A673 (cell line): ENCODE measurements around the gene DNAH3.

ENCODE experiments used
- EZH2 ChIP-seq: fragments of 200-600 bp; sonication (generic); IDR thresholded peaks from 2 replicates; pipeline ENCODE4 v1.6.1; 2017; ENCODE audit warnings: borderline replicate concordance, low read depth, mild to moderate bottlenecking, mixed read lengths, antibody characterized with exemption, low read length; ENCODE audit not compliant: poor library complexity, severe bottlenecking
- TF ChIP-seq, protein P1 (sequence below): fragments of 300-800, 200-600 bp; sonication (generic); conservative IDR thresholded peaks from 2 replicates; pipeline ENCODE4 v1.5.1; 2017; ENCODE audit warnings: low read depth, mild to moderate bottlenecking, antibody characterized with exemption, low read length, moderate library complexity, mixed read lengths

DNA sequence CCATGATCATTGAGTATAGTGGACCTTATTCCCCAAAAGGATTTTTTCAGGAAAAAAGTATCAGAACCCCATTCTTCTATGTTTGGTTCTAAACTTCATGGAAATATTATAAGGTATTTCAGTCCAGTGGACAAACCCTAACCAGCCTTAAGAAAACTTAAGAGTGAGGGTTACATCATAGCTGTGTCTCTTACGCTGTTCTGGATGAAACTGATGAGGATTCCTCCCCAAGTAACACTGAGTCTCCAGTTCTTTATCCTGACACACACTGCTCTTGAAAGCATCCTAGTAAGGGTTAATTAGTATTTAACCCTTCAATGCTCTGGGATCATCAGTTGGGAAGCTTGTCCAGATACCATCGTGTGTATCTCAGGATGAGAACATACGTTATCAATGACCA, 245.1 kb downstream of the DNAH3 start:
- TF ChIP-seq, protein P1, sequence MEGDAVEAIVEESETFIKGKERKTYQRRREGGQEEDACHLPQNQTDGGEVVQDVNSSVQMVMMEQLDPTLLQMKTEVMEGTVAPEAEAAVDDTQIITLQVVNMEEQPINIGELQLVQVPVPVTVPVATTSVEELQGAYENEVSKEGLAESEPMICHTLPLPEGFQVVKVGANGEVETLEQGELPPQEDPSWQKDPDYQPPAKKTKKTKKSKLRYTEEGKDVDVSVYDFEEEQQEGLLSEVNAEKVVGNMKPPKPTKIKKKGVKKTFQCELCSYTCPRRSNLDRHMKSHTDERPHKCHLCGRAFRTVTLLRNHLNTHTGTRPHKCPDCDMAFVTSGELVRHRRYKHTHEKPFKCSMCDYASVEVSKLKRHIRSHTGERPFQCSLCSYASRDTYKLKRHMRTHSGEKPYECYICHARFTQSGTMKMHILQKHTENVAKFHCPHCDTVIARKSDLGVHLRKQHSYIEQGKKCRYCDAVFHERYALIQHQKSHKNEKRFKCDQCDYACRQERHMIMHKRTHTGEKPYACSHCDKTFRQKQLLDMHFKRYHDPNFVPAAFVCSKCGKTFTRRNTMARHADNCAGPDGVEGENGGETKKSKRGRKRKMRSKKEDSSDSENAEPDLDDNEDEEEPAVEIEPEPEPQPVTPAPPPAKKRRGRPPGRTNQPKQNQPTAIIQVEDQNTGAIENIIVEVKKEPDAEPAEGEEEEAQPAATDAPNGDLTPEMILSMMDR: no peak
- no peak for TF ChIP-seq EZH2
